ENCODE measurements around the gene LRSAM1. TPM values are rescaled to one million over a fixed set of nuclear protein-coding genes. Genes with fewer than 3 reads are reported as not detected.

Gene LRSAM1
- total and polyA plus RNA-seq, 9 of the 15 experiments (the other 6 are each of a cell fraction or from before 2014, with no cell fraction given), result 0.07 to 16.2 (median 4.7) TPM

DNA sequence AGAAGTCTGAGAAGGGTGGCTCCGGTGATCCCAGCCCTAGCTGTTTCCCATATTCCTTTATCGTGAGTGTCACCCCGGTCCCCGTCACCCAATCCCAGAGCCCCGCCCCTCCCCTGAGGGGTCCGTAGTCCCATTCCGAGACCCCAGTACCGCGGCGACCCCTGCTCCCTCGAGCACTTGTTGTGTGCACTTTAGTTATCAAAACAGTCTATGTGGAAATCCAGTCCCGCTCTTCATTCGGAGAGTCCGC is 223 bp downstream of the LRSAM1 start (continued):
- TF ChIP-seq MAZ (CRISPR knock-in tag; conservative IDR thresholded peaks at IDR 0.05 in 1 of 2, IDR thresholded peaks at IDR 0.05 in 1 of 2) (peak in 1 of 2 experiments; percentile 1; a peak in 1 of 4 replicates), ATF1 (CRISPR knock-in tag; IDR thresholded peaks at IDR 0.05) (no peak), ATF1 (tag; IDR thresholded peaks at IDR 0.05) (peak; percentile 94), ATF7 (IDR thresholded peaks at IDR 0.05) (peak; percentile 54; the same call in 1 of the 2 replicates), ZNF280B (CRISPR knock-in tag; IDR thresholded peaks at IDR 0.05) (no peak), ZBTB11 (CRISPR knock-in tag; IDR thresholded peaks at IDR 0.05) (peak in 1 of 3 experiments; percentile 70; a peak in 2 of 6 replicates), SIN3A (IDR thresholded peaks at IDR 0.05; ENCODE audit: borderline replicate concordance in 2 of 2, control insufficient read depth in 1 of 2, low read depth in 2 of 2, low read length in 2 of 2) (0 out of 4 replicates have a peak, but pooled peaks of 1 of the 2 experiments have one; percentile 81)
- TF ChIP-seq, protein P1, sequence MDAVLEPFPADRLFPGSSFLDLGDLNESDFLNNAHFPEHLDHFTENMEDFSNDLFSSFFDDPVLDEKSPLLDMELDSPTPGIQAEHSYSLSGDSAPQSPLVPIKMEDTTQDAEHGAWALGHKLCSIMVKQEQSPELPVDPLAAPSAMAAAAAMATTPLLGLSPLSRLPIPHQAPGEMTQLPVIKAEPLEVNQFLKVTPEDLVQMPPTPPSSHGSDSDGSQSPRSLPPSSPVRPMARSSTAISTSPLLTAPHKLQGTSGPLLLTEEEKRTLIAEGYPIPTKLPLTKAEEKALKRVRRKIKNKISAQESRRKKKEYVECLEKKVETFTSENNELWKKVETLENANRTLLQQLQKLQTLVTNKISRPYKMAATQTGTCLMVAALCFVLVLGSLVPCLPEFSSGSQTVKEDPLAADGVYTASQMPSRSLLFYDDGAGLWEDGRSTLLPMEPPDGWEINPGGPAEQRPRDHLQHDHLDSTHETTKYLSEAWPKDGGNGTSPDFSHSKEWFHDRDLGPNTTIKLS (IDR thresholded peaks at IDR 0.05; ENCODE audit: borderline replicate concordance, low read depth), result peak; percentile 19
- TF ChIP-seq, protein P2, sequence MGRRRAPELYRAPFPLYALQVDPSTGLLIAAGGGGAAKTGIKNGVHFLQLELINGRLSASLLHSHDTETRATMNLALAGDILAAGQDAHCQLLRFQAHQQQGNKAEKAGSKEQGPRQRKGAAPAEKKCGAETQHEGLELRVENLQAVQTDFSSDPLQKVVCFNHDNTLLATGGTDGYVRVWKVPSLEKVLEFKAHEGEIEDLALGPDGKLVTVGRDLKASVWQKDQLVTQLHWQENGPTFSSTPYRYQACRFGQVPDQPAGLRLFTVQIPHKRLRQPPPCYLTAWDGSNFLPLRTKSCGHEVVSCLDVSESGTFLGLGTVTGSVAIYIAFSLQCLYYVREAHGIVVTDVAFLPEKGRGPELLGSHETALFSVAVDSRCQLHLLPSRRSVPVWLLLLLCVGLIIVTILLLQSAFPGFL (CRISPR knock-in tag; IDR thresholded peaks at IDR 0.05), result 0 out of 2 replicates have a peak, but pooled peaks have one; percentile 31

Data from K562 (cell line).